ENCODE results near the gene BIN2. TPM values are rescaled to one million over a fixed set of nuclear protein-coding genes. Genes with fewer than 3 reads are reported as not detected.
"Not testable (repeated sequence)": the region's sequence is repeated elsewhere in the genome, so short reads cannot be mapped to it uniquely, and the experiment has no call there.

The BIN2 gene
- polyA plus RNA-seq, 1 experiment = 0.04 TPM

GRCh38 chr12:51318846-51319599 is 5.0 kb downstream of the BIN2 start:
- POLR2A ChIA-PET = no interaction called here
- no peak for TF ChIP-seq CTCF (IDR thresholded peaks at IDR 0.05; ENCODE audit: low read depth, low read length)
- Histone ChIP-seq H3K27me3 (ENCODE audit: control insufficient read depth, insufficient read depth, low read length) (no peaks in the 10 kb centered on the region), H3K27ac (ENCODE audit: low read depth, low read length) (no peak overlapping the region), H3K9me3 (ENCODE audit: control insufficient read depth, insufficient read depth, low read length) (no peaks in the 10 kb centered on the region), H3K4me3 (ENCODE audit: low read depth, low read length) (no peak overlapping the region)
- CTCF ChIA-PET = interaction anchor here (2.0 kb wide), 1 partner anchor 22 kb away, joined by 6 read pairs; no protein-coding TSS in a partner anchor
- DNase-seq (ENCODE audit: low read depth, low spot score) = no peak

- not testable (repeated sequence) for H3K4me3 ChIP-seq (ENCODE audit: low read depth, low read length); H3K27me3 ChIP-seq (ENCODE audit: control insufficient read depth, insufficient read depth, low read length); DNase-seq (ENCODE audit: low read depth, low spot score); H3K9me3 ChIP-seq (ENCODE audit: control insufficient read depth, insufficient read depth, low read length); H3K27ac ChIP-seq (ENCODE audit: low read depth, low read length)
- ChIA-PET CTCF (interaction anchor here (0.6 to 2.0 kb wide), 2 partner anchors 11 to 23 kb away, joined by 4 to 6 read pairs; no protein-coding TSS in a partner anchor), POLR2A (interaction anchor here (0.6 kb wide), 1 partner anchor 32 kb away, joined by 5 read pairs; no protein-coding TSS in a partner anchor)
Measured at GRCh38 chr12:51318057-51318806, 5.7 kb downstream of the BIN2 start.

- no peak overlapping the region for H3K27ac ChIP-seq (ENCODE audit: low read depth, low read length)
- no peak for DNase-seq (ENCODE audit: low read depth, low spot score)
- H3K4me3 ChIP-seq (ENCODE audit: low read depth, low read length) = no peak overlapping the region
- no peaks in the 10 kb centered on the region for H3K27me3 ChIP-seq (ENCODE audit: control insufficient read depth, insufficient read depth, low read length)
- ChIA-PET CTCF (interaction anchor here (0.9 kb wide), 1 partner anchor 140 kb away, joined by 3 read pairs; no protein-coding TSS in a partner anchor), POLR2A (interaction anchor here (0.7 to 0.8 kb wide), 2 partner anchors 111 to 884 kb away, joined by 3 to 5 read pairs; no protein-coding TSS in a partner anchor)
- H3K9me3 ChIP-seq (ENCODE audit: control insufficient read depth, insufficient read depth, low read length) = no peaks in the 10 kb centered on the region
- TF ChIP-seq CTCF (IDR thresholded peaks at IDR 0.05; ENCODE audit: low read depth, low read length) = no peak
Measured at GRCh38 chr12:51311389-51311788, 12.6 kb downstream of the BIN2 start.

GRCh38 chr12:51307655-51308593 is 16.1 kb downstream of the BIN2 start:
- Histone ChIP-seq H3K9me3 (ENCODE audit: control insufficient read depth, insufficient read depth, low read length) (no peaks in the 10 kb centered on the region), H3K4me3 (ENCODE audit: low read depth, low read length) (no peak overlapping the region), H3K27ac (ENCODE audit: low read depth, low read length) (no peak overlapping the region), H3K27me3 (ENCODE audit: control insufficient read depth, insufficient read depth, low read length) (peaks cover 2% of the 10 kb centered on the region)
- POLR2A ChIA-PET = no interaction called here
- CTCF ChIA-PET = interaction anchor here (0.6 to 1.0 kb wide), 2 partner anchors 10 to 33 kb away, joined by 3 to 4 read pairs; no protein-coding TSS in a partner anchor
- DNase-seq (ENCODE audit: low read depth, low spot score) = peak; percentile 55
- no peak for TF ChIP-seq CTCF (IDR thresholded peaks at IDR 0.05; ENCODE audit: low read depth, low read length)

GRCh38 chr12:51306507-51306906 is 17.5 kb downstream of the BIN2 start:
- CTCF ChIA-PET = interaction anchor here (0.7 kb wide), 1 partner anchor 7 kb away, joined by 4 read pairs; no protein-coding TSS in a partner anchor
- TF ChIP-seq CTCF (IDR thresholded peaks at IDR 0.05; ENCODE audit: low read depth, low read length) = no peak

GRCh38 chr12:51300768-51301167 is 23.2 kb downstream of the BIN2 start:
- H3K27ac ChIP-seq (ENCODE audit: low read depth, low read length); DNase-seq (ENCODE audit: low read depth, low spot score); H3K4me3 ChIP-seq (ENCODE audit: low read depth, low read length); H3K27me3 ChIP-seq (ENCODE audit: control insufficient read depth, insufficient read depth, low read length); POLR2A ChIA-PET; H3K9me3 ChIP-seq (ENCODE audit: control insufficient read depth, insufficient read depth, low read length): not testable (repeated sequence)
- CTCF ChIA-PET = interaction anchor here (1.2 kb wide), 1 partner anchor 40 kb away, joined by 3 read pairs; no protein-coding TSS in a partner anchor

More at GRCh38 chr12:51306507-51306906, 17.5 kb downstream of the BIN2 start:
- Histone ChIP-seq H3K9me3 (ENCODE audit: control insufficient read depth, insufficient read depth, low read length) (no peaks in the 10 kb centered on the region), H3K27me3 (ENCODE audit: control insufficient read depth, insufficient read depth, low read length) (peaks cover 2% of the 10 kb centered on the region), H3K4me3 (ENCODE audit: low read depth, low read length) (no peak overlapping the region), H3K27ac (ENCODE audit: low read depth, low read length) (no peak overlapping the region)
- POLR2A ChIA-PET = no interaction called here
- DNase-seq (ENCODE audit: low read depth, low spot score) = no peak

All from AG04450 (cell line).